HG02840 (cell line): Measurements from ENCODE around the gene SH3BP4.
"Not testable (repeated sequence)": the region's sequence is repeated elsewhere in the genome, so short reads cannot be mapped to it uniquely, and the experiment has no call there.

Experiments used
- ATAC-seq: cut with Tn5 transposase; IDR thresholded peaks from one replicate; pipeline ENCODE4 v1.9.1; 2021; ENCODE audit warnings: mild to moderate bottlenecking, moderate library complexity, moderate number of reproducible peaks; ENCODE audit not compliant: unreplicated experiment, low FRiP score

The SH3BP4 gene

GRCh38 chr2:235049719-235050118 lies 97.9 kb downstream of the SH3BP4 start:
- ATAC-seq: no peak

- ATAC-seq: no peak
Observed at GRCh38 chr2:235050980-235051351, 99.1 kb downstream of the SH3BP4 start.

DNA sequence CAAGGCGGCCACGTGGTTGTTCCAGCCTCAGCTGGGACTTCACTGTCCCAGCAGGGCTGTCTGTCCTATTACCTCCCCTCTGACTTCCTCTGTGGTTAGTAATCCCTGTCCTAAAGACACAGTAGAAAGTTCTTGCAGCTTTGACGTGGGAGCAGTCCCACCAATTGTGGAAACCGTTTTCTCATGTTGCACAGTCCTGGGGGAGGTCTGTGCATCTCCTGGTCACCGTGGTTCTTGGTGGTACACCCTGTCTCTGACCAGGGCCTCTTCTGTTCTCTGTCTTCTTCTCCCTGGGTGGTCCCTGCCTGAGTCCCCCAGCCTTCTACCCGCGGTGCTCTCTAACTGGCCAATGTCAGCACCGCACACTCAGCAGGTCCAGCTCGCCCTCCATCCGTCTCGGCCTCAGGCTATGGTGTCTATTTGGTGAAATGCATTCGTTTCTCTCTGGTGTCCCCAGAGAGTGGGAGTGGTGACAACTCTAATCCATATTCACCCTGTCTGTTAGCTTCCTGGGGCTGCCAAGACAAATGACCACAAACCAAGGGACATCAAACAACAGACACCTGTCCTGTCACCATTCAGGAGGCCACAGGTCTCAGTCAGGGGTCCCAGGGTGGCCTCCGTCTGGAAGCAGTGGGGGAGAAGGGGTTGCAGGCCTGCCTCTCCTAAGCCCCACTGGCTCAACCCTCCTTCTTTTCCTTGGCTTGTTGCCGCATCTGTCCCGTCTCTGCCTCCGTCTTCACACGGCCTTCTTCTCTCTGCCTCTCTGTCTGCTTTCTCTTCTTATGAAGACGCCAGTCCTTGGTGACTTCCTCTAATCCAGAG lies 99.8 kb downstream of the SH3BP4 start:
- no peak for ATAC-seq

GRCh38 chr2:235052514-235053354 lies 100.9 kb downstream of the SH3BP4 start:
- no peak for ATAC-seq

GRCh38 chr2:235053651-235054050 lies 101.8 kb downstream of the SH3BP4 start:
- ATAC-seq: no peak

- no peak for ATAC-seq
Observed at GRCh38 chr2:235054475-235054874, 102.7 kb downstream of the SH3BP4 start.

- ATAC-seq: no peak
Observed at GRCh38 chr2:235054919-235055318, 103.1 kb downstream of the SH3BP4 start.

- ATAC-seq: no peak
Observed at GRCh38 chr2:235055891-235056516, 104.2 kb downstream of the SH3BP4 start.

GRCh38 chr2:235056768-235057167 lies 105.0 kb downstream of the SH3BP4 start:
- ATAC-seq: no peak

DNA sequence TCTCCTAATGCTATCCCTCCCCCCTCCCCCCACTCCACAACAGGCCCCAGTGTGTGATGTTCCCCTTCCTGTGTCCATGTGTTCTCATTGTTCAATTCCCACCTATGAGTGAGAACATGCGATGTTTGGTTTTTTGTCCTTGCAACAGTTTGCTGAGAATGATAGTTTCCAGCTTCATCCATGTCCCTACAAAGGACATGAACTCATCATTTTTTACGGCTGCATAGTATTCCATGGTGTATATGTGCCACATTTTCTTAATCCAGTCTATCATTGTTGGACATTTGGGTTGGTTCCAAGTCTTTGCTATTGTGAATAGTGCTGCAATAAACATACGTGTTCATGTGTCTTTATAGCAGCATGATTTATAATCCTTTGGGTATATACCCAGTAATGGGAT lies 105.8 kb downstream of the SH3BP4 start:
- ATAC-seq: not testable (repeated sequence)

GRCh38 chr2:235059161-235059560 lies 107.3 kb downstream of the SH3BP4 start:
- no peak for ATAC-seq

GRCh38 chr2:235061656-235062055 lies 109.8 kb downstream of the SH3BP4 start:
- no peak for ATAC-seq

DNA sequence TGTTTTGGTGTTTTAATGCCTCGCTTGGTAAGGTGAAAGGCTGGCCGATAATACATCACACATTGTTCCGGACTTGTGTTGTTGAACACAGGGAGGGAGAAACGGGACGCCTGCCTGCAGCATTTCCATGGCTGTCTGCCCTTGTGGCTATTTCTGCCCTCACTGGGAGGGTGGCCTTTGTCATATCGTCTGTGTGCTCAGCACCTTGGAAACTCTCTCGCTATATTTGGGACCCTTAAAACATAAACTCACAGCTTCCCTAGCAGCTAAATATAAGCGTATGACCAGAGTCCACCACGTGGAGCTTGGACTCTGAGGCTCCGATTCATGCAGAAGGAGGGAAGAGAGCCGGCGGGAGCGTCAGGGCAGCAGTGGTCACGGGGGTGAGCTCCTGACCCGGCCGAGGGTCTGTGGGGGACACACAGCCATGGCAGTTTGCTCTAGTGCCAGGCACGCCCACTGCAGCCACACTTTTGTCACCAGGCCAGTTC lies 111.7 kb downstream of the SH3BP4 start:
- no peak for ATAC-seq

GRCh38 chr2:235064976-235065375 lies 113.2 kb downstream of the SH3BP4 start:
- no peak for ATAC-seq

GRCh38 chr2:235066490-235066889 lies 114.7 kb downstream of the SH3BP4 start:
- no peak for ATAC-seq

DNA sequence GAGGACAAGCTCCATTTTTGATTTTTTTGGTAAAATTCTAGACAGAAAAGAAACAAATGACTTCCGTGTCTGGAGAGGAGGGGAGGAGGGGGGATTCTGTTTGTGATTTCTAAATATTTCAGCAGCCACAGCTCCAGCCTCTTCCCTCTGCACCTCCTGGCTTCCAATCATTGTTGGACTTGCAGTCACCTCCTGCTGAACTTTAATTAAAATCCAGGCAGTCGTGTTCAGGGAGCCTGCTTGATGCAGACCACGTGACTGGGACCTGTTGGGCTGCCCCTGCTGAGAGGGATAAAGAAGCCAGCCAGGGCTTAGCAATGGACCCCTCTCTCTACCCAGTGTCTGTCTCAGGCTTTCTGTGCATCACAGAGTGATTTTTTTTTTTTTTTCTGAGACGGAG lies 115.1 kb downstream of the SH3BP4 start:
- no peak for ATAC-seq

- ATAC-seq: no peak
Observed at GRCh38 chr2:235068701-235069100, 116.9 kb downstream of the SH3BP4 start.

- ATAC-seq: no peak
Observed at GRCh38 chr2:235070063-235070706, 118.4 kb downstream of the SH3BP4 start.

DNA sequence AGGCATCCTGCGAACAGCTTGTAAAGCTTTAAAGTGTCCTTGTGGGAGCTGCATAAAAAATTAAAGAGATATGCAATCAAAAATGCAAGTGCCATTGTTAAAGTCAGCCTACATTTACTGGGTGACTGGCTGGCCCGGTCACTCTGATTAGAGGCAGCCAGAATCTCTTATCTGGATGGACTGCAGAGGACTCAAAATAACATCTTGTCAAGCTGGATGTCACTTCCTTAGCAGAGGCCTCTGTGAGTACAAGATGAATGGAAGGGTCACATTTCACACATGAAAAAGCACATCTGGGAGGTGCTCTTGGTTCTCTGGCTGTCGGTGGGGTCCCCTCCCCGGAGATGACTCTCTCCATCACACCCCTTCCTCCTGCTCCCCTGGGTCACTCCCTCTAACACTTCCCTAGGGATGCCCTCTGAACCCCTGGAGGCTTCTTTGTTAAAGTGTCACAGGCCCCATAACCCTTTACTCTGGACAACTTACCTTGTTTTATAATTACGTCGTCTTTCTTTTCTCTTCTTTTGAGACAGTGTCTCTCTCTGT lies 122.1 kb downstream of the SH3BP4 start:
- no peak for ATAC-seq

DNA sequence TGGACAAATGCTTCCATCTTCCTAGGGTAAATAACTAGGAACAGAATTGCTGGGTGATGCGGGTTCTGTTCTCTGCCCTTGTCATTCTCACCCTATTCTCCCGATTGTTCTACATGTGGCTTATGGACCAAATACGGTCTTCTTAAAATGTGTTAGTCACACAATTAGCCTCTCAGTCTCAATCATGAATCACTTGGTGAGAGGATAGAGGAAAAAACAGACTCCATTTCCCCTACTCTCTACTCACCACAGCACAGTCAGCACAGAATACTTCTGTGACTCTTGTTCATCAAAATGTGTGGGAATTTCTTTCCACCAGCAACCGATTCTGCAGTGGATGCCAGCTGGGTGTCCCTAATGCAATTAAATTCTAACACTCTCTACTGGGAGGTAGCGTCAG lies 125.2 kb downstream of the SH3BP4 start:
- no peak for ATAC-seq
